ENCODE measurements around the gene PALLD. TPM values are rescaled to one million over a fixed set of nuclear protein-coding genes. Genes with fewer than 3 reads are reported as not detected.
A peak's percentile ranks its signal among the peaks of the same experiment; 100 is the strongest.

PALLD gene
- total RNA-seq, 1 experiment from 2014 or later, result 166 TPM

- Histone ChIP-seq H3K9me3 (ENCODE audit: control insufficient read depth in 1 of 2, insufficient read depth in 1 of 2, low read depth in 1 of 2, low read length in 2 of 2) (no peaks in the 10 kb centered on the region), H3K9me2 (ENCODE audit: insufficient read depth) (no peaks in the 10 kb centered on the region), H3K27ac (ENCODE audit: low read depth, low read length) (peak overlapping the region; percentile 94), H3K4me2 (ENCODE audit: low read length) (peak overlapping the region; percentile 96), H4K20me1 (ENCODE audit: insufficient read depth) (no peaks in the 10 kb centered on the region), H3K27me3 (ENCODE audit: insufficient read depth, low read length) (no peaks in the 10 kb centered on the region), H3K4me3 (replicated peaks in 1 of 2; ENCODE audit: low read depth in 1 of 2, low read length in 2 of 2) (peak overlapping the region in 1 of 2 experiments; percentile 73; a peak in 2 of 4 replicates), H3K79me2 (ENCODE audit: insufficient read depth, low read length) (peaks cover 57% of the 10 kb centered on the region), H3K9ac (ENCODE audit: low read length) (peak overlapping the region; percentile 74), H3K4me1 (ENCODE audit: control insufficient read depth in 1 of 2, insufficient read depth in 2 of 2, low read length in 2 of 2) (peaks cover 78 to 87% of the 10 kb centered on the region in 2 experiments), H3K36me3 (ENCODE audit: control insufficient read depth in 1 of 2, insufficient read depth in 2 of 2, low read length in 2 of 2) (no peaks in the 10 kb centered on the region), H2AFZ (ENCODE audit: low read depth, low read length, poor library complexity, severe bottlenecking) (no peak overlapping the region)
- DNase-seq (ENCODE audit: low read depth, low spot score), result no peak
- ATAC-seq, result no peak
- RAD21 ChIA-PET (ENCODE audit: low non-redundant PET in 1 of 2, low total read pairs in 2 of 2, uncharacterized antibody in 2 of 2, unreplicated experiment in 2 of 2), result no interaction called here
- TF ChIP-seq FOSL1 (IDR thresholded peaks at IDR 0.05; ENCODE audit: low read depth) (no peak), EGR1 (IDR thresholded peaks at IDR 0.05; ENCODE audit: low read depth) (no peak), CTCF (IDR thresholded peaks at IDR 0.05 in 2 of 3, conservative IDR thresholded peaks at IDR 0.05 in 1 of 3; ENCODE audit: borderline replicate concordance in 1 of 3, insufficient read depth in 1 of 3, low read depth in 2 of 3, low read length in 2 of 3) (no peak), TCF7L2 (IDR thresholded peaks at IDR 0.05; ENCODE audit: borderline replicate concordance, extremely low read depth, insufficient read depth, insufficient read length) (no peak), JUND (IDR thresholded peaks at IDR 0.05) (no peak), EZH2 (IDR thresholded peaks at IDR 0.05) (no peak), SRF (IDR thresholded peaks at IDR 0.05; ENCODE audit: low read depth) (no peak), REST (IDR thresholded peaks at IDR 0.05; ENCODE audit: low read depth) (no peak), POLR2A (IDR thresholded peaks at IDR 0.05; ENCODE audit: borderline replicate concordance, extremely low read depth, insufficient read depth, insufficient read length) (no peak), SIN3A (IDR thresholded peaks at IDR 0.05; ENCODE audit: low read depth) (no peak), POLR2AphosphoS5 (IDR thresholded peaks at IDR 0.05; ENCODE audit: low read depth, low read length) (no peak), ATF3 (IDR thresholded peaks at IDR 0.05) (no peak), ZNF274 (IDR thresholded peaks at IDR 0.05; ENCODE audit: low read depth, low read length) (no peak), ZBTB33 (IDR thresholded peaks at IDR 0.05; ENCODE audit: extremely low read depth, insufficient replicate concordance, low read length) (no peak), ZFX (IDR thresholded peaks at IDR 0.05) (no peak), SP1 (IDR thresholded peaks at IDR 0.05; ENCODE audit: low read depth) (no peak)
- POLR2A ChIA-PET, result interaction anchor here (1.2 to 2.1 kb wide), 3 partner anchors 10 to 199 kb away, joined by 3 to 4 read pairs (median 4); no protein-coding TSS in a partner anchor
- intact Hi-C loops (cut with micrococcal nuclease), result no loop called here
- no TSS peak for BruUV-seq (replicated peaks)
- CTCF ChIA-PET, result interaction anchor here (2.9 kb wide), 1 partner anchor 48 kb away, joined by 8 read pairs; no protein-coding TSS in a partner anchor
Measured at GRCh38 chr4:168633496-168633895, 136.6 kb downstream of the PALLD start.
